GM10266 (cell line): ENCODE measurements around the gene ZNF101.

Experiments used
- DNase-seq: peaks from one replicate; pipeline ENCODE4 v3.0.0; 2012; ENCODE audit errors: extremely low spot score
- CTCF ChIP-seq: IDR thresholded peaks from 2 replicates; pipeline ENCODE4 v1.5.1; 2012; ENCODE audit warnings: mild to moderate bottlenecking, low read depth; ENCODE audit not compliant: control insufficient read depth, insufficient read depth; ENCODE audit errors: missing control alignments

The ZNF101 gene

GRCh38 chr19:19651076-19651475 lies 17.6 kb upstream of the ZNF101 start:
- no peak for TF ChIP-seq CTCF
- no peak for DNase-seq

- no peak for DNase-seq
- TF ChIP-seq CTCF: no peak
These were observed 15.9 kb upstream of the ZNF101 start for GRCh38 chr19:19652482-19653295.

GRCh38 chr19:19653597-19654147 lies 15.0 kb upstream of the ZNF101 start:
- no peak for TF ChIP-seq CTCF
- no peak for DNase-seq

DNA sequence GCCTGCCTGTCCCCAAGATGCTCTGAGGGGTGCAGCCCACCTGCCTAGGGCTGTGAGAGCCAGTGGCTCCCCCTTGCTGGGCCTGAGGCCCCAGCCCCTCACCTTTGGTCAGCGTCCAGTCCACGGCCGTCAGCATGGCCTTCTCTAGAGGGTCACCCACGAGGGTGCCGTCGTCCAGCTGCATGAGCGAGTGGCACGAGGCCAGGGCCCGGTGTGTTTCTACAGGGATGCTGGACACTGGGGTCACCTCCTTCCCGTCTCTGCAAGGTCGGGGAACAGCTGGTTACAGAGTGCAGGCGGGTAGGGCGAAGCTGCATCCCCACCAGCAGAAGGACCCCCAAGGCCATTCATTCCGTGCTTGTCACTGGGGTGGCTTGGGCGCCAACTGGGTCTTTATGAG lies 14.2 kb upstream of the ZNF101 start:
- DNase-seq: no peak
- no peak for TF ChIP-seq CTCF

- no peak for TF ChIP-seq CTCF
- no peak for DNase-seq
These were observed 13.5 kb upstream of the ZNF101 start for GRCh38 chr19:19655051-19655594.

- DNase-seq: no peak
- no peak for TF ChIP-seq CTCF
These were observed 12.8 kb upstream of the ZNF101 start for GRCh38 chr19:19655641-19656343.
